Measurements from ENCODE around the gene GPR180.

The GPR180 gene

DNA sequence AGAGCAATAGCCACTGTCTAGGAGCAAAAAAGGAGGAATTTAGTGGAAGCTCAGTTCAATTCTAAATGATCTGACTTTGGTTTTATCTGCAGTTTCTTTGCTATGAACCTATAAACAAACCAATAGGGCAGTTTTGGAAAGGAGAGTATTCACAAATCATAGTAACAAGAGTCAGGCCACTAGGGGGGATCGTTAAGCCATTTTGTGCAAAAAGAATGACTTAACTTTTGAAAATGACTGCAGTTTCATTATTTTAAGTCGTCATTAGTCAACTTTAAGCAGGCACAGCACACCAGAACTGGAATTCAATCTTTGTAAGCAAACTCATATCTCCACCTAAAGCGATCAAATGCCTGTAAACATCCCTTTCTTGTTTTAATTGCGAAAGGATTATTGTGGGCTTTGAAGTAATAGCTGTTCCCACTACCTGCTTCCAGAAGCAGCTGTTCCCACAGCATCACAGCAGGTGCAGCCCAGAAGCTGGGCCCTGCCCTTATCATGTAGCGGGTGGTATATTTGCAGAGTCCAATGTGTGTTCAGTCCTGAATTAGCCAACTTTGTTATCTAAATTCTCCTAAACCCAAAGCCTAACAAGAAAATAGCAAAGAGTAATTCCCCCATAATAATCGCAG lies 59.2 kb downstream of the GPR180 start:
- no peak for DNase-seq (ENCODE audit: low read depth, low spot score)
- Histone ChIP-seq H3K27ac (no peak overlapping the region), H3K36me3 (ENCODE audit: insufficient read depth, low read length) (no peaks in the 10 kb centered on the region), H3K9me3 (ENCODE audit: low read depth, low read length) (no peaks in the 10 kb centered on the region), H3K4me3 (no peak overlapping the region), H3K9ac (ENCODE audit: insufficient read length) (no peak overlapping the region)
- TF ChIP-seq POLR2AphosphoS5 (IDR thresholded peaks at IDR 0.05; ENCODE audit: borderline replicate concordance, low read depth, low read length) (no peak), FOXP2 (optimal IDR thresholded peaks at IDR 0.05; ENCODE audit: control extremely low read depth, extremely low read length, insufficient read depth) (no peak), EZH2 (IDR thresholded peaks at IDR 0.05) (no peak)

DNA sequence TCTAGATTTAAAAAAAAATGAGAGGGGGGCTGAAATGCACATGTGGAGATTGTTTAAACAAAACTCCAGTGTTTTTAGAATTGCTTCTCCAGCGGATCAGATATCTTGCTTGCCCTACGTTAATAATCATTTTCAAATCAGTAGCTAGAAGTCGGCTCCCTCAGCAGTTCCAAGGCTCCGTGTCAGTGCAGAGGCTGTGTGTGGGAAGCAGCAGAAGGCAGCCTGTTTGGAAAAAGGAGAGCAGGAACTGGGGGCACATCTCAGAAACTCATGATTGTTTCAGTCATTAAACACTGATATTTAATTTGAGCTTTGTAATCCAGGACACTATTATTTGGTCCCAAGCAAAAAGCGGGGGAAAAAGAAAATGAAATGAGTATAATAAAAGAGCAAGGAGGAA lies 59.7 kb downstream of the GPR180 start:
- H3K4me3 ChIP-seq: no peak overlapping the region
- no peak for DNase-seq (ENCODE audit: low read depth, low spot score)
- no peaks in the 10 kb centered on the region for H3K36me3 ChIP-seq (ENCODE audit: insufficient read depth, low read length)
- TF ChIP-seq POLR2AphosphoS5 (IDR thresholded peaks at IDR 0.05; ENCODE audit: borderline replicate concordance, low read depth, low read length): no peak
- no peak overlapping the region for H3K9ac ChIP-seq (ENCODE audit: insufficient read length)
- no peaks in the 10 kb centered on the region for H3K9me3 ChIP-seq (ENCODE audit: low read depth, low read length)
- no peak overlapping the region for H3K27ac ChIP-seq

DNA sequence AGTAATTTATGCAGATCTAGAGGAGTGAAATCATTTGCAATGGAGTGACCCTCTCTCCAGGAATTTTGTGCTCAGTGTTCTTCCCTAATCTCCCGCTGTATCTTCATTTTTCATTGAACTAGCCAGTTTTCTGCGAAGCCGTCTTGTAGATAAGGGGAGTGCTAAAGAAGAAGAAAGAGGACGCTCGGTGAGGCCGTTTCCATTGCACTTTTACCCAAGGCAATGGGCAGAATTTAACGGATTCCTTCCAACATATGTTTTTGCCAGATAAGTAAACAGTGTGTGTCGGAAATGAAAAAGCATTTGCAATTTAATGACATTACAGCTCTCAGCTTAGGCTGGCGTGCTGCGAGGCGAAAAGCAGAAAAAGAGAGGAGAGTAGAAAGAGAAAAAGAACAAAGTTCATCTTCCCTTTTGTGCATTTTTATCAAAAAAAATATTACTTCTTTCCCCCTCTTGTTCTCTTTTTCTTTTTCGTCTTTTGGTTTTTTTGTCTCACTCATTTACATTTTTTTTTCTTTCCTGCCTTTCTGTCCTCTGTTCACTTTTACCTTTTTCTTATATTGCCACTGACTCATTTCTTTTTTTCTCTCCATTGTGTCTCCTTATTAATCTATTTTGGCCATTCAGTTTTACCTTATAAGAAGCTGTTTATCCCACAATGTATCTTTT lies 60.8 kb downstream of the GPR180 start:
- Histone ChIP-seq H3K9me3 (ENCODE audit: low read depth, low read length) (no peaks in the 10 kb centered on the region), H3K9ac (ENCODE audit: insufficient read length) (no peak overlapping the region), H3K36me3 (ENCODE audit: insufficient read depth, low read length) (no peaks in the 10 kb centered on the region), H3K4me3 (peak overlapping the region; percentile 68), H3K27ac (no peak overlapping the region)
- TF ChIP-seq POLR2AphosphoS5 (IDR thresholded peaks at IDR 0.05; ENCODE audit: borderline replicate concordance, low read depth, low read length) (no peak), EZH2 (IDR thresholded peaks at IDR 0.05) (no peak), FOXP2 (optimal IDR thresholded peaks at IDR 0.05; ENCODE audit: control extremely low read depth, extremely low read length, insufficient read depth) (no peak)
- DNase-seq (ENCODE audit: low read depth, low spot score): no peak

DNA sequence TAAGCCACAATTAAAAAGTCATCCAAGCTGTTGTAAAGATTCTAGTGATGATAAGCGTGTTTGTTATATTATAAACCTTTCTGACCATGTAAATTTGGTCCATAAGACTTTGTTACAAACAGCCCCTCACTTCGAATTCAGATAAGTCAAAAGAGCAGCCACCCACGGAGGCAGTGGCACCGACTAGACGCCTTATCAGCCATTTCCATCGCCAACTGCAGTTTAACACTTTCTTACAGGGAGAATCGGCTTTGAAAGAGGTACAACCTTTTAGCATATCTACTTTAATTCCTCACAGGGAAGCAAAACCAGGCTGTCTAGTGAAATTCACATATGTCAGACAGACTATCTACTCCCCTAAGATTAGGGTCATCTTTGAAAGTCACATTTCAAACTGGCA lies 63.2 kb downstream of the GPR180 start:
- TF ChIP-seq EZH2 (IDR thresholded peaks at IDR 0.05) (no peak), POLR2AphosphoS5 (IDR thresholded peaks at IDR 0.05; ENCODE audit: borderline replicate concordance, low read depth, low read length) (no peak), FOXP2 (optimal IDR thresholded peaks at IDR 0.05; ENCODE audit: control extremely low read depth, extremely low read length, insufficient read depth) (no peak)
- Histone ChIP-seq H3K9me3 (ENCODE audit: low read depth, low read length) (no peaks in the 10 kb centered on the region), H3K27ac (no peak overlapping the region), H3K4me3 (no peak overlapping the region), H3K9ac (ENCODE audit: insufficient read length) (no peak overlapping the region), H3K36me3 (ENCODE audit: insufficient read depth, low read length) (no peaks in the 10 kb centered on the region)
- DNase-seq (ENCODE audit: low read depth, low spot score): no peak

DNA sequence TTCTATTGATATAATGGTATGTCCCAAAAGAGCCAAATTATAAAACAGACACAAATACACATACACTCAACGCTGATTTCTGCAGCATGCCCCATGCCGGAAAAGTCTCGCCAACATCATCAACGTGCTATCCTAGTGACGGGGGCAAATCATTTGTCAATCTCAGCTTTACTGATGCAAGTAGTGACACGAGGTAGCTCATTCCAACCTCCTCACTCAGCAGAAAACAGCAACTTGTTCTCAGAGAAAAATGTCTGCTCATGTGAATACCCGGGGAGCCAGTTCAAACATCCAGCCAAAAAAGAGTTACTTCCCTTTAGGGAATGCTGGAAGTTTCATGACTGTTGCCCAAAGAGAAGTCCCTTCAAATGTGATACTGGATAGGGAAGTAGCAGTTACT lies 64.4 kb downstream of the GPR180 start:
- TF ChIP-seq FOXP2 (optimal IDR thresholded peaks at IDR 0.05; ENCODE audit: control extremely low read depth, extremely low read length, insufficient read depth) (no peak), POLR2AphosphoS5 (IDR thresholded peaks at IDR 0.05; ENCODE audit: borderline replicate concordance, low read depth, low read length) (no peak), EZH2 (IDR thresholded peaks at IDR 0.05) (no peak)
- H3K4me3 ChIP-seq: no peak overlapping the region
- no peaks in the 10 kb centered on the region for H3K36me3 ChIP-seq (ENCODE audit: insufficient read depth, low read length)
- DNase-seq (ENCODE audit: low read depth, low spot score): no peak
- H3K27ac ChIP-seq: no peak overlapping the region
- no peak overlapping the region for H3K9ac ChIP-seq (ENCODE audit: insufficient read length)
- H3K9me3 ChIP-seq (ENCODE audit: low read depth, low read length): no peaks in the 10 kb centered on the region

DNA sequence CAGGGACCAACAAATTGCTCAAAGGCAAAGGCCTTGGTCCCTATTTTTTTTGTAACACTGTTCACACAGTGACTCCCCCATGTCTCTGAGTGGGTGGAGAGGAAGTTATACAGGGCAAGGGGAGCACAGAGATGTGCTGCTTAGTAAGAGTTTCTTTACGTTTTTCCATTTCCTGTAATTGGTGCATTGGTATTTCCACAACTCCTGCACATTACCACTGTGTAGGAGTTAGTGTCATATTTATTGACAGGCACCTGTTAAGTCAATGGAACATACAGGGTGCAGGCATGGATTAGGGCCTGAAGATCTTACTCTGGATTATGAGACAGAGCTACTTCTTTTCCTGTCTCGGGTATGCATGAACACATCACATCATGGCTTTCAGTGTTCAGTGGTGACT lies 65.5 kb downstream of the GPR180 start:
- no peak overlapping the region for H3K9ac ChIP-seq (ENCODE audit: insufficient read length)
- H3K36me3 ChIP-seq (ENCODE audit: insufficient read depth, low read length): no peaks in the 10 kb centered on the region
- TF ChIP-seq EZH2 (IDR thresholded peaks at IDR 0.05): no peak
- TF ChIP-seq POLR2AphosphoS5 (IDR thresholded peaks at IDR 0.05; ENCODE audit: borderline replicate concordance, low read depth, low read length): no peak
- TF ChIP-seq FOXP2 (optimal IDR thresholded peaks at IDR 0.05; ENCODE audit: control extremely low read depth, extremely low read length, insufficient read depth): no peak
- H3K4me3 ChIP-seq: no peak overlapping the region
- no peaks in the 10 kb centered on the region for H3K9me3 ChIP-seq (ENCODE audit: low read depth, low read length)
- DNase-seq (ENCODE audit: low read depth, low spot score): no peak
- no peak overlapping the region for H3K27ac ChIP-seq

DNA sequence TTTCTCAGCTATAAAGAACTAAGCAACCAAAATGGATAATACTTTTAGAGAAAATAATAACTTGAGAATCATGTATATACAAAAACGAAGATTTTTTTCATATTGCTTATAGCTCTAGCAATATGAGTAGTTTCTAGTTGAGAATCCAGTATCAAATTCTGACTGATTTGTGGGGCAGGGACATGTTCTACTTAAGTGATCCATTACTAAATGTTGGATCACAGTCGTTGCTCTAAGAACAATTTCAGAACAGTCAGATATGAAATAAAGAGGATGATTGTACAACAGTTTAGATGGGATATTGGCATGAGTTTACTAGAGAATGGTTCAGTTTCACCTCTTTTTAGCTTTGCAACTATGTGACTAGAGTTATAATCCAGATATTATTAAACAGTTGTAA lies 70.7 kb downstream of the GPR180 start:
- no peaks in the 10 kb centered on the region for H3K36me3 ChIP-seq (ENCODE audit: insufficient read depth, low read length)
- TF ChIP-seq FOXP2 (optimal IDR thresholded peaks at IDR 0.05; ENCODE audit: control extremely low read depth, extremely low read length, insufficient read depth): no peak
- no peak for DNase-seq (ENCODE audit: low read depth, low spot score)

DNA sequence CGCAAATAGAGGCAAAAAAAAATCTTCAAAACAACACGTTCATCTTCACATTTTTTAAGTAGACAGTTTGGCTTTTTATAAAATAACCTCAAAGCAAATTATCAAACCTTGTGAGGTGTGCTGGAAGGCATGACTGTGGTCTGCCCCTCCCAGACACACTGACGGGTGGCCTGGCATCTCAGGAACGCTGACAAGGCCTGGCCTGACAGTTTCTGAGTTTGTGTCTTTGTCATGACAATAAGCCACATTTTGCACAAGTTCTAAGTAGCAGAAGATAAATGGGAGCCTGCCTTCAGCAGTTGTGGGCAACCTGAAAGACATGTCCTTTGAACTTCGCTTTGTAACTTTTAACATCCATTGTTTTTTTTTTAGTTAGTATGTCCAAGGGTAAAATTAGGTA lies 72.2 kb downstream of the GPR180 start:
- H3K36me3 ChIP-seq (ENCODE audit: insufficient read depth, low read length): no peaks in the 10 kb centered on the region
- no peak for TF ChIP-seq FOXP2 (optimal IDR thresholded peaks at IDR 0.05; ENCODE audit: control extremely low read depth, extremely low read length, insufficient read depth)
- TF ChIP-seq EZH2 (IDR thresholded peaks at IDR 0.05): no peak
- no peak overlapping the region for H3K27ac ChIP-seq
- no peak overlapping the region for H3K9ac ChIP-seq (ENCODE audit: insufficient read length)
- H3K9me3 ChIP-seq (ENCODE audit: low read depth, low read length): no peaks in the 10 kb centered on the region
- H3K4me3 ChIP-seq: no peak overlapping the region
- DNase-seq (ENCODE audit: low read depth, low spot score): no peak

More for the DNA sequence above, 70.7 kb downstream of the GPR180 start:
- Histone ChIP-seq H3K9me3 (ENCODE audit: low read depth, low read length) (no peaks in the 10 kb centered on the region), H3K27ac (no peak overlapping the region), H3K4me3 (no peak overlapping the region), H3K9ac (ENCODE audit: insufficient read length) (no peak overlapping the region)
